Measurements from ENCODE around the gene HDAC4.

DNA sequence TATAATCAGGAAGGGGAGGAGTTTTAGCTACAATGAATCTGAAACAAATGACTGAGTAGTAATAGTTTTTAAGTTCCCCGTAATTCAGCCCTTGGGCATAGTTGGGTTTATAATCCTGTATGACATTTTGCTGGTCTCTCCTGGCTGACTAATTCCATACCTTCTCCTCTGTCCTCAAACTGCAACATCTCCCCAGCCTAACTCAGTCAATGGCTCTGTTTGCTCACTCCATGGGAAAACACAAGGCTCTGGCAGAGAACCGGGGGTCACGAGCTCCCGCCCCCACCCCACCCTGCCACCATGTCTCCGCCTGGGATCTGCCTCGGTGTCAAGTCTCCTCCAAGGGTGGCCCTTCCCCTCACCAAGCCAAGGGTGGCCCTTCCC is 168.6 kb downstream of the HDAC4 start:
- TF ChIP-seq, protein P1, sequence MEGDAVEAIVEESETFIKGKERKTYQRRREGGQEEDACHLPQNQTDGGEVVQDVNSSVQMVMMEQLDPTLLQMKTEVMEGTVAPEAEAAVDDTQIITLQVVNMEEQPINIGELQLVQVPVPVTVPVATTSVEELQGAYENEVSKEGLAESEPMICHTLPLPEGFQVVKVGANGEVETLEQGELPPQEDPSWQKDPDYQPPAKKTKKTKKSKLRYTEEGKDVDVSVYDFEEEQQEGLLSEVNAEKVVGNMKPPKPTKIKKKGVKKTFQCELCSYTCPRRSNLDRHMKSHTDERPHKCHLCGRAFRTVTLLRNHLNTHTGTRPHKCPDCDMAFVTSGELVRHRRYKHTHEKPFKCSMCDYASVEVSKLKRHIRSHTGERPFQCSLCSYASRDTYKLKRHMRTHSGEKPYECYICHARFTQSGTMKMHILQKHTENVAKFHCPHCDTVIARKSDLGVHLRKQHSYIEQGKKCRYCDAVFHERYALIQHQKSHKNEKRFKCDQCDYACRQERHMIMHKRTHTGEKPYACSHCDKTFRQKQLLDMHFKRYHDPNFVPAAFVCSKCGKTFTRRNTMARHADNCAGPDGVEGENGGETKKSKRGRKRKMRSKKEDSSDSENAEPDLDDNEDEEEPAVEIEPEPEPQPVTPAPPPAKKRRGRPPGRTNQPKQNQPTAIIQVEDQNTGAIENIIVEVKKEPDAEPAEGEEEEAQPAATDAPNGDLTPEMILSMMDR (optimal IDR thresholded peaks at IDR 0.05 in 1 of 3, IDR thresholded peaks at IDR 0.05 in 1 of 3, conservative IDR thresholded peaks at IDR 0.05 in 1 of 3; ENCODE audit: extremely low read depth in 1 of 3, insufficient read depth in 2 of 3, low read length in 3 of 3), result no peak
- no peak for TF ChIP-seq EZH2 (IDR thresholded peaks at IDR 0.05; ENCODE audit: low read length)
